CD8-positive, alpha-beta memory T cell (primary cell): Measurements from ENCODE around the gene TSPO. TPM values are rescaled to one million over a fixed set of nuclear protein-coding genes. Genes with fewer than 3 reads are reported as not detected.

Experiments
- CTCF ChIA-PET: fragments of 350-600 bp; sonication (Branson Sonifier 250); formaldehyde crosslinking; loops from one replicate; lab custom pipeline; 2021; ENCODE audit warnings: antibody characterized with exemption; lab: Charles Lee
- POLR2A ChIA-PET: fragments of 350-600 bp; sonication (Branson Sonifier 250); formaldehyde crosslinking; loops from one replicate; lab custom pipeline; 2021; ENCODE audit warnings: antibody characterized with exemption; lab: Charles Lee
- DNase-seq, 5 donors: peaks; one replicate each; pipeline versions ENCODE4 v3.0.0 to v3.0.0-alpha.2; 2020 to 2022; ENCODE audit warnings: mixed read lengths in 1 of 5
- H3K27ac ChIP-seq: one replicate; pipeline ENCODE4 v1.7.0; 2013; ENCODE audit warnings: low read depth, mild to moderate bottlenecking, low read length, moderate library complexity
- H3K27me3 ChIP-seq: 2 replicates; pipeline ENCODE4 v1.7.0; 2013; ENCODE audit warnings: low read length, mild to moderate bottlenecking; ENCODE audit not compliant: insufficient read depth, poor library complexity, severe bottlenecking
- H3K36me3 ChIP-seq: 2 replicates; pipeline ENCODE4 v1.7.0; 2013; ENCODE audit warnings: mild to moderate bottlenecking, low read length, moderate library complexity; ENCODE audit not compliant: insufficient read depth
- H3K4me1 ChIP-seq: 2 replicates; pipeline ENCODE4 v1.7.0; 2013; ENCODE audit warnings: mild to moderate bottlenecking, low read length, moderate library complexity; ENCODE audit not compliant: insufficient read depth
- H3K4me3 ChIP-seq: 2 replicates; pipeline ENCODE4 v1.7.0; 2013; ENCODE audit warnings: mild to moderate bottlenecking, low read length
- H3K9me3 ChIP-seq: 2 replicates; pipeline ENCODE4 v1.7.0; 2013; ENCODE audit warnings: mild to moderate bottlenecking, low read length
- H3K27ac Mint-ChIP-seq, 8 donors: one replicate each; pipeline ENCODE4 v1.8.0; 2020 to 2021; ENCODE audit warnings: mixed read lengths in 8 of 8, mild to moderate bottlenecking in 6 of 8, inconsistent platforms in 3 of 8, moderate library complexity in 3 of 8
- H3K27me3 Mint-ChIP-seq, 2 donors: one replicate each; pipeline ENCODE4 v1.8.0; 2020 to 2021; ENCODE audit warnings: mixed read lengths in 2 of 2, mild to moderate bottlenecking in 1 of 2, moderate library complexity in 1 of 2
- H3K36me3 Mint-ChIP-seq, 3 donors: one replicate each; pipeline ENCODE4 v1.8.0; 2020 to 2021; ENCODE audit warnings: mixed read lengths in 3 of 3, inconsistent platforms in 1 of 3, mild to moderate bottlenecking in 1 of 3
- H3K4me1 Mint-ChIP-seq, 3 donors: one replicate each; pipeline ENCODE4 v1.8.0; 2020 to 2021; ENCODE audit warnings: mixed read lengths in 3 of 3, inconsistent platforms in 1 of 3, mild to moderate bottlenecking in 1 of 3
- H3K4me3 Mint-ChIP-seq, 7 donors: one replicate each; pipeline ENCODE4 v1.8.0; 2020 to 2021; ENCODE audit warnings: mixed read lengths in 7 of 7, mild to moderate bottlenecking in 6 of 7, moderate library complexity in 4 of 7, inconsistent platforms in 2 of 7
- H3K9me3 Mint-ChIP-seq, 5 donors: one replicate each; pipeline ENCODE4 v1.8.0; 2020 to 2022; ENCODE audit warnings: mixed read lengths in 5 of 5, mild to moderate bottlenecking in 3 of 5, moderate library complexity in 2 of 5, inconsistent platforms in 1 of 5
- polyA plus RNA-seq: library from polyadenylated mRNA; unstranded; fragments of 300-500 nt; fragmentation: Illumina TruSeq; gene quantifications from one replicate; pipeline ENCODE4 v1.2.3, GENCODE V29; 2021
- total RNA-seq, 2 experiments: library from RNA; stranded (reverse); gene quantifications; one replicate each; pipeline ENCODE4 v1.2.3, GENCODE V29; 2021

The TSPO gene
- total and polyA plus RNA-seq, 3 experiments from 2014 or later = 101 to 328 (median 105) TPM

DNA sequence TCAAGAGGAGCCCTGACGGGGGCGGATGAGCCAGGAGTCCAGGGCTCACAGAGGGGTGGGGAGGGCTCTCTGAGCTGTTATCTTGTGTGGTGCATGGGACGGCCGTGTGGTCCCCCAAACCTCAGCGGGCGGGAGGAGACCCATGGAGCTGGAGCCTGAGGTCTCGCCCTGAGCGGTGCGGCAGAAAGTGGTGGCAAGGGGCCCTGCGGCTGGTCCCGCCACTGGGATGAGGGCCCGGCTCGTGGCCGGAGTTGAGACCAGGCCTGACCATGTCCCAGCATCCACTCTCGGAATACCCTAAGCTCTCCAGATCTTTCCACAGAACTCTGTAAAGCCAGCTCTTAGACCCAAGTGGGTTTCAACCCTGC lies 58.1 kb downstream of the TSPO start:
- H3K4me3 ChIP-seq = no peak overlapping the region
- DNase-seq = no peak
- H3K36me3 Mint-ChIP-seq = no peaks in the 10 kb centered on the region
- H3K27ac Mint-ChIP-seq = no peak overlapping the region
- H3K4me3 Mint-ChIP-seq = no peak overlapping the region
- no peaks in the 10 kb centered on the region for H3K27me3 Mint-ChIP-seq
- H3K9me3 Mint-ChIP-seq = no peaks in the 10 kb centered on the region
- H3K27ac ChIP-seq = no peak overlapping the region
- peaks cover 7 to 14% (median 8%) of the 10 kb centered on the region in 3 donors for H3K4me1 Mint-ChIP-seq
- no peaks in the 10 kb centered on the region for H3K27me3 ChIP-seq
- ChIA-PET CTCF (no interaction called here), POLR2A (no interaction called here)
- H3K9me3 ChIP-seq = no peaks in the 10 kb centered on the region
- H3K36me3 ChIP-seq = no peaks in the 10 kb centered on the region
- peaks cover 13% of the 10 kb centered on the region for H3K4me1 ChIP-seq

- Histone ChIP-seq H3K4me3 (no peak overlapping the region), H3K36me3 (no peaks in the 10 kb centered on the region), H3K4me1 (peaks cover 13% of the 10 kb centered on the region), H3K9me3 (no peaks in the 10 kb centered on the region), H3K27me3 (no peaks in the 10 kb centered on the region), H3K27ac (no peak overlapping the region)
- POLR2A ChIA-PET = no interaction called here
- CTCF ChIA-PET = no interaction called here
- no peak for DNase-seq
- peaks cover 0 to 2% of the 10 kb centered on the region in 2 donors for H3K27me3 Mint-ChIP-seq
- no peak overlapping the region for H3K27ac Mint-ChIP-seq
- peaks cover 7 to 12% (median 8%) of the 10 kb centered on the region in 3 donors for H3K4me1 Mint-ChIP-seq
- no peak overlapping the region for H3K4me3 Mint-ChIP-seq
- H3K9me3 Mint-ChIP-seq = no peaks in the 10 kb centered on the region
- H3K36me3 Mint-ChIP-seq = no peaks in the 10 kb centered on the region
These were observed 58.6 kb downstream of the TSPO start for GRCh38 chr22:43209971-43210370.

GRCh38 chr22:43210631-43211515 lies 59.5 kb downstream of the TSPO start:
- no peak for DNase-seq
- H3K9me3 ChIP-seq = no peaks in the 10 kb centered on the region
- Mint-ChIP-seq H3K4me1 (peaks cover 6 to 8% (median 8%) of the 10 kb centered on the region in 3 donors), H3K27ac (no peak overlapping the region), H3K9me3 (no peaks in the 10 kb centered on the region), H3K27me3 (peaks cover 0 to 5% of the 10 kb centered on the region in 2 donors), H3K4me3 (no peak overlapping the region), H3K36me3 (no peaks in the 10 kb centered on the region)
- H3K36me3 ChIP-seq = no peaks in the 10 kb centered on the region
- ChIA-PET CTCF (no interaction called here), POLR2A (no interaction called here)
- H3K4me1 ChIP-seq = peaks cover 11% of the 10 kb centered on the region
- H3K27me3 ChIP-seq = no peaks in the 10 kb centered on the region
- no peak overlapping the region for H3K27ac ChIP-seq
- no peak overlapping the region for H3K4me3 ChIP-seq

- no peaks in the 10 kb centered on the region for H3K4me1 Mint-ChIP-seq
- no peak overlapping the region for H3K4me3 Mint-ChIP-seq
- no peak overlapping the region for H3K4me3 ChIP-seq
- DNase-seq = no peak
- ChIA-PET CTCF (no interaction called here), POLR2A (no interaction called here)
- peak overlapping the region in 1 of 8 donors; percentile 57 for H3K27ac Mint-ChIP-seq
- no peak overlapping the region for H3K27ac ChIP-seq
- H3K36me3 ChIP-seq = no peaks in the 10 kb centered on the region
- no peaks in the 10 kb centered on the region for H3K9me3 Mint-ChIP-seq
- H3K36me3 Mint-ChIP-seq = no peaks in the 10 kb centered on the region
- H3K9me3 ChIP-seq = no peaks in the 10 kb centered on the region
- H3K27me3 Mint-ChIP-seq = peaks cover 0 to 5% of the 10 kb centered on the region in 2 donors
- H3K27me3 ChIP-seq = no peaks in the 10 kb centered on the region
- no peaks in the 10 kb centered on the region for H3K4me1 ChIP-seq
These were observed 60.6 kb downstream of the TSPO start for GRCh38 chr22:43211941-43212433.

DNA sequence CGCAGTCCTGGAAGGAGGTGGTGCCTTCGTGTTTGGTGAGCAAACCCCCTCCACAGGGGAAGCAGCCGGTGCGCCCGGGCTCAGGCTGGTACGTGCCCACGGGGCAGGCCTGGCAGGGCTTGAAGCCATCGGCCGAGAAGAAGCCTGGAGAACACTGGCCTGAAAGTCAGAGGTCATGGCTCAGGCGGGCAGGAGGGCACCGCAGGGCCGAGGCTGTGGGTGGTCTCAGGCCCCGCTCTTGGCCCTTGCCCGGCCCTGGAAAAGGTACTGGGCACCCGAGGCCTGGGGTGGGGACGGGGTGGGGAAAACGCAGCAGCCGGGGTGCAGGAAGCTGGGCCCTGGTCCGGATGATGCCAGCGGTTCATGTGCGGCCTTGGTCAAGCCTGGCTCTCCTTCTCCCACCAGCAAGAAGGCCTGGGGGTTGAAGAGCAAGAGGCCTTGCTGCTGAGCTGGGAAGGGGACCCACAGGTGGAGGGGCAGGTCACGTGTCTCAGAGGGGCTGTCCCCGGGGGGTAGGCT lies 61.1 kb downstream of the TSPO start:
- CTCF ChIA-PET = no interaction called here
- Mint-ChIP-seq H3K36me3 (no peaks in the 10 kb centered on the region), H3K4me1 (no peaks in the 10 kb centered on the region), H3K27ac (no peak overlapping the region), H3K27me3 (peaks cover 2 to 8% of the 10 kb centered on the region in 2 donors), H3K9me3 (no peaks in the 10 kb centered on the region), H3K4me3 (no peak overlapping the region)
- H3K4me1 ChIP-seq = no peaks in the 10 kb centered on the region
- H3K9me3 ChIP-seq = no peaks in the 10 kb centered on the region
- H3K27ac ChIP-seq = no peak overlapping the region
- H3K27me3 ChIP-seq = no peaks in the 10 kb centered on the region
- no peaks in the 10 kb centered on the region for H3K36me3 ChIP-seq
- no peak for DNase-seq
- POLR2A ChIA-PET = no interaction called here
- no peak overlapping the region for H3K4me3 ChIP-seq

Other genes with a start within 250 kb of the TSPO start
- 10 to 100 TPM; 30.2 to 36.5 TPM for gene PACSIN2, start 136.4 kb upstream of the TSPO start, total RNA-seq
- 26.3 TPM for gene PACSIN2, start 136.4 kb upstream of the TSPO start, polyA plus RNA-seq
- 1 to 10 TPM; 4.3 to 5.0 TPM for gene TTLL1, start 62.2 kb upstream of the TSPO start, total RNA-seq
- 15.8 TPM for gene TTLL1, start 62.2 kb upstream of the TSPO start, polyA plus RNA-seq
- 1 to 10 TPM; 4.0 to 4.1 TPM for gene BIK, start 40.8 kb upstream of the TSPO start, total RNA-seq
- 7.2 TPM for gene BIK, start 40.8 kb upstream of the TSPO start, polyA plus RNA-seq
- gene MCAT, start 8.2 kb upstream of the TSPO start, total RNA-seq = 10 to 100 TPM; 28.4 to 29.3 TPM
- gene MCAT, start 8.2 kb upstream of the TSPO start, polyA plus RNA-seq = 9.7 TPM
- 100 to 1,000 TPM; 104 to 112 TPM for gene TTLL12, start 35.6 kb downstream of the TSPO start, total RNA-seq
- gene TTLL12, start 35.6 kb downstream of the TSPO start, polyA plus RNA-seq = 30.1 TPM
- under 1 TPM; 0.07 to 0.33 TPM for gene SCUBE1, start 191.8 kb downstream of the TSPO start, total RNA-seq
- not detected for gene SCUBE1, start 191.8 kb downstream of the TSPO start, polyA plus RNA-seq